MCF 10A (cell line): ENCODE data around the gene UCN2. TPM values are rescaled to one million over a fixed set of nuclear protein-coding genes. Genes with fewer than 3 reads are reported as not detected.
A peak's percentile ranks its signal among the peaks of the same experiment; 100 is the strongest.

ENCODE experiments used
- BruUV-seq: library from RNA; stranded (reverse); fragments of 400-500 nt; replicated peaks from 2 replicates; lab custom pipeline; 2021; lab: Mats Ljungman, UMichigan
- CTCF ChIA-PET: fragments of 300-600 bp; sonication (Branson Sonifier 250); formaldehyde crosslinking; extraction: SDS; loops from one replicate; lab custom pipeline; 2021; ENCODE audit warnings: antibody characterized with exemption, inconsistent platforms; lab: Yijun Ruan, JAX
- POLR2A ChIA-PET: fragments of 300-600, 350-650 bp; sonication (Branson Sonifier 250); formaldehyde crosslinking; extraction: SDS; loops from one replicate; lab custom pipeline; 2020; ENCODE audit warnings: antibody characterized with exemption, inconsistent platforms; lab: Yijun Ruan, JAX
- DNase-seq: peaks from one replicate; pipeline ENCODE4 v3.0.0-alpha.2; 2018; ENCODE audit not compliant: unreplicated experiment
- H3K27ac Mint-ChIP-seq: one replicate; pipeline ENCODE4 v1.8.0; 2022; ENCODE audit warnings: mild to moderate bottlenecking, low read depth, mixed read lengths; ENCODE audit not compliant: unreplicated experiment
- H3K27me3 Mint-ChIP-seq: one replicate; pipeline ENCODE4 v1.8.0; 2022; ENCODE audit warnings: mixed read lengths; ENCODE audit not compliant: insufficient read depth, unreplicated experiment
- H3K36me3 Mint-ChIP-seq: one replicate; pipeline ENCODE4 v1.8.0; 2022; ENCODE audit warnings: mild to moderate bottlenecking, moderate library complexity, mixed read lengths; ENCODE audit not compliant: insufficient read depth, unreplicated experiment
- H3K4me1 Mint-ChIP-seq: one replicate; pipeline ENCODE4 v1.8.0; 2022; ENCODE audit warnings: mixed read lengths; ENCODE audit not compliant: insufficient read depth, unreplicated experiment
- H3K4me3 Mint-ChIP-seq: one replicate; pipeline ENCODE4 v1.8.0; 2022; ENCODE audit warnings: mild to moderate bottlenecking, moderate library complexity, mixed read lengths; ENCODE audit not compliant: unreplicated experiment
- H3K9me3 Mint-ChIP-seq: one replicate; pipeline ENCODE4 v1.8.0; 2022; ENCODE audit warnings: mixed read lengths; ENCODE audit not compliant: unreplicated experiment
- intact Hi-C: fragments of 100-400 bp; cut with micrococcal nuclease; formaldehyde crosslinking; loops from 2 replicates; pipeline ENCODE4 v1.14.1; 2022
- total RNA-seq: library from RNA; stranded (reverse); gene quantifications from 2 replicates; pipeline ENCODE4 v1.2.3, GENCODE V29; 2022
- TF ChIP-seq, protein P1 (sequence below): fragments of 200-600 bp; IDR thresholded peaks from one replicate; pipeline ENCODE4 v1.8.0; 2022; ENCODE audit warnings: antibody characterized with exemption, mild to moderate bottlenecking; ENCODE audit not compliant: unreplicated experiment

The UCN2 gene
- total RNA-seq, 1 experiment from 2014 or later, result 3.8 TPM

GRCh38 chr3:48567090-48567489, 3.5 kb upstream of the UCN2 start:
- Mint-ChIP-seq H3K4me1 (peaks cover 39% of the 10 kb centered on the region), H3K27ac (no peak overlapping the region), H3K9me3 (no peaks in the 10 kb centered on the region), H3K36me3 (peaks cover 24% of the 10 kb centered on the region), H3K27me3 (no peaks in the 10 kb centered on the region), H3K4me3 (no peak overlapping the region)
- ChIA-PET POLR2A (interaction anchor here (0.6 to 3.1 kb wide), 5 partner anchors 10 to 117 kb away, joined by 3 to 13 read pairs (median 3); no protein-coding TSS in a partner anchor), CTCF (interaction anchor here (0.6 kb wide), 2 partner anchors 9 to 19 kb away, joined by 3 read pairs; no protein-coding TSS in a partner anchor)
- BruUV-seq, result no TSS peak
- intact Hi-C loops, result no loop called here
- no peak for DNase-seq
- TF ChIP-seq, protein P1, sequence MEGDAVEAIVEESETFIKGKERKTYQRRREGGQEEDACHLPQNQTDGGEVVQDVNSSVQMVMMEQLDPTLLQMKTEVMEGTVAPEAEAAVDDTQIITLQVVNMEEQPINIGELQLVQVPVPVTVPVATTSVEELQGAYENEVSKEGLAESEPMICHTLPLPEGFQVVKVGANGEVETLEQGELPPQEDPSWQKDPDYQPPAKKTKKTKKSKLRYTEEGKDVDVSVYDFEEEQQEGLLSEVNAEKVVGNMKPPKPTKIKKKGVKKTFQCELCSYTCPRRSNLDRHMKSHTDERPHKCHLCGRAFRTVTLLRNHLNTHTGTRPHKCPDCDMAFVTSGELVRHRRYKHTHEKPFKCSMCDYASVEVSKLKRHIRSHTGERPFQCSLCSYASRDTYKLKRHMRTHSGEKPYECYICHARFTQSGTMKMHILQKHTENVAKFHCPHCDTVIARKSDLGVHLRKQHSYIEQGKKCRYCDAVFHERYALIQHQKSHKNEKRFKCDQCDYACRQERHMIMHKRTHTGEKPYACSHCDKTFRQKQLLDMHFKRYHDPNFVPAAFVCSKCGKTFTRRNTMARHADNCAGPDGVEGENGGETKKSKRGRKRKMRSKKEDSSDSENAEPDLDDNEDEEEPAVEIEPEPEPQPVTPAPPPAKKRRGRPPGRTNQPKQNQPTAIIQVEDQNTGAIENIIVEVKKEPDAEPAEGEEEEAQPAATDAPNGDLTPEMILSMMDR, result no peak

GRCh38 chr3:48566401-48566760, 2.8 kb upstream of the UCN2 start:
- POLR2A ChIA-PET, result interaction anchor here (0.6 to 3.1 kb wide), 2 partner anchors 32 to 68 kb away, joined by 3 to 13 read pairs; no protein-coding TSS in a partner anchor
- H3K4me3 Mint-ChIP-seq, result no peak overlapping the region
- H3K4me1 Mint-ChIP-seq, result peaks cover 39% of the 10 kb centered on the region
- CTCF ChIA-PET, result no interaction called here
- TF ChIP-seq, protein P1, result no peak
- intact Hi-C loops, result no loop called here
- H3K27me3 Mint-ChIP-seq, result no peaks in the 10 kb centered on the region
- H3K36me3 Mint-ChIP-seq, result peaks cover 24% of the 10 kb centered on the region
- no peaks in the 10 kb centered on the region for H3K9me3 Mint-ChIP-seq
- no peak for DNase-seq
- no peak overlapping the region for H3K27ac Mint-ChIP-seq
- no TSS peak for BruUV-seq

DNA sequence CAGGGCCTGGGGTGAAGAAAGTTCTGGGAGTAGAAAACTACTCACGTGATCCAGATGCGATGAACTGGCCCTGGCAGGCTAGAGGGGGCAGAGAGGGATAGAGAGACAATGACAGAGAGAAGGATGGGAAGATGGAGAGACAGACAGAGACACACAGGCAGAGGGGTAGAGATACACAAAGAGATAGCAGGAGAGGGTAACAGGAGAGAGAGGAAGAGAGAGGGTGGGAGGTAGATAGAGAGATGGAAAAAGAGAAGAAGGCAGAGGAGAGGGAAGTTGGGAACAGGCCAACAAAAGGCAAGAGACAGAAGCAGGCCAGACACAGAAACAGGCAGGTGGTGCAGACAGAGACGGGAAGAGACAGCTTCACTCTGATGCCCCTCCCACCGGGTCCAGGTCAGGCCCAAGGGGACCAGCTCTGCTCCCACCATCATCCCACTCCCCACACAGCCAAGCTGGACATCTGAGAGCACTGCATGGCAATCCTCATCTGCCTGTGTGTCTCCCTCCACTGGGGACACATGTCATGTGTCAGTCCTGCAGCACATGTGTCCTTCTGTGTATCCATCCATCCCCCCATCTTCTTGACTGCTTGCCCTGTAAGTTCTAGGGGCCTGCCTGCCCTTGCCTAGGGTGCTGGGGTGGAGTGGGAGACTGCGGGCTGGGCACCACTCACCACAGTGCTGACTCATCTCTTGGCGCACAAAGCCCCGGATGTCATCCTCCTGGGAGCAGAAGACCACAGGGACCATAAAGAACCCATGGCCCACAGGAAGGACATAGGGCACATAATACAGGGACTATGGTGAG, 2.2 kb upstream of the UCN2 start:
- BruUV-seq, result no TSS peak
- ChIA-PET POLR2A (interaction anchor here (0.6 to 3.1 kb wide), 2 partner anchors 32 to 69 kb away, joined by 3 to 13 read pairs; no protein-coding TSS in a partner anchor), CTCF (interaction anchor here (0.6 kb wide), 1 partner anchor 141 kb away, joined by 3 read pairs; no protein-coding TSS in a partner anchor)

GRCh38 chr3:48565186-48565585, 1.6 kb upstream of the UCN2 start:
- ChIA-PET CTCF (interaction anchor here (0.6 to 0.7 kb wide), 2 partner anchors 141 to 1153 kb away, joined by 3 read pairs; no protein-coding TSS in a partner anchor), POLR2A (interaction anchor here (3.1 kb wide), 1 partner anchor 33 kb away, joined by 13 read pairs; no protein-coding TSS in a partner anchor)

More for the DNA sequence above, 2.2 kb upstream of the UCN2 start:
- no peak overlapping the region for H3K27ac Mint-ChIP-seq
- no peaks in the 10 kb centered on the region for H3K9me3 Mint-ChIP-seq
- intact Hi-C loops, result no loop called here
- H3K4me3 Mint-ChIP-seq, result no peak overlapping the region
- TF ChIP-seq, protein P1, result no peak
- peaks cover 20% of the 10 kb centered on the region for H3K36me3 Mint-ChIP-seq
- peak; percentile 78 for DNase-seq
- no peaks in the 10 kb centered on the region for H3K27me3 Mint-ChIP-seq
- H3K4me1 Mint-ChIP-seq, result peaks cover 39% of the 10 kb centered on the region

More at GRCh38 chr3:48565186-48565585, 1.6 kb upstream of the UCN2 start:
- H3K4me1 Mint-ChIP-seq, result peaks cover 39% of the 10 kb centered on the region
- H3K4me3 Mint-ChIP-seq, result no peak overlapping the region
- H3K9me3 Mint-ChIP-seq, result no peaks in the 10 kb centered on the region
- DNase-seq, result no peak
- no peaks in the 10 kb centered on the region for H3K27me3 Mint-ChIP-seq
- intact Hi-C loops, result no loop called here
- H3K27ac Mint-ChIP-seq, result peak overlapping the region; percentile 46
- TF ChIP-seq, protein P1, result no peak
- peaks cover 17% of the 10 kb centered on the region for H3K36me3 Mint-ChIP-seq
- BruUV-seq, result no TSS peak
